Suppressor macrophage (primary cell): ENCODE results near the gene RAPGEF2.
"Not testable (repeated sequence)": the region's sequence is repeated elsewhere in the genome, so short reads cannot be mapped to it uniquely, and the experiment has no call there.

Experiments
- DNase-seq, 4 experiments: peaks; one replicate each; pipeline ENCODE4 v3.0.0-alpha.2; 2020 to 2022
- total RNA-seq, 17 experiments: gene quantifications; one replicate each; lab custom pipeline; 2026; ENCODE audit warnings: mixed read lengths in 6 of 17, inconsistent platforms in 3 of 17; lab: John Stamatoyannopoulos, UW

The RAPGEF2 gene, protein sequence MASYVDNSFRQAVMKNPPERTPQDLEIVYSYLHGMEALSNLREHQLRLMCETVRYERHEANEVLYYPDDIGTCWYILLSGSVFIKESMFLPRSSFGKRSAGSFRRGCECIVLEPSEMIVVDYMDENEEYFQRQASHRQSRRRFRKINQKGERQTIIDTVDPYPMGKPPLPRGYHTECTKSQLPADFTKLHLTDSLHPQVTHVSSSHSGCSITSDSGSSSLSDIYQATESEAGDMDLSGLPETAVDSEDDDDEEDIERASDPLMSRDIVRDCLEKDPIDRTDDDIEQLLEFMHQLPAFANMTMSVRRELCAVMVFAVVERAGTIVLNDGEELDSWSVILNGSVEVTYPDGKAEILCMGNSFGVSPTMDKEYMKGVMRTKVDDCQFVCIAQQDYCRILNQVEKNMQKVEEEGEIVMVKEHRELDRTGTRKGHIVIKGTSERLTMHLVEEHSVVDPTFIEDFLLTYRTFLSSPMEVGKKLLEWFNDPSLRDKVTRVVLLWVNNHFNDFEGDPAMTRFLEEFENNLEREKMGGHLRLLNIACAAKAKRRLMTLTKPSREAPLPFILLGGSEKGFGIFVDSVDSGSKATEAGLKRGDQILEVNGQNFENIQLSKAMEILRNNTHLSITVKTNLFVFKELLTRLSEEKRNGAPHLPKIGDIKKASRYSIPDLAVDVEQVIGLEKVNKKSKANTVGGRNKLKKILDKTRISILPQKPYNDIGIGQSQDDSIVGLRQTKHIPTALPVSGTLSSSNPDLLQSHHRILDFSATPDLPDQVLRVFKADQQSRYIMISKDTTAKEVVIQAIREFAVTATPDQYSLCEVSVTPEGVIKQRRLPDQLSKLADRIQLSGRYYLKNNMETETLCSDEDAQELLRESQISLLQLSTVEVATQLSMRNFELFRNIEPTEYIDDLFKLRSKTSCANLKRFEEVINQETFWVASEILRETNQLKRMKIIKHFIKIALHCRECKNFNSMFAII (N-terminal part only)
- 51.0 to 1,824 (median 101) reads per million in 17 experiments for total RNA-seq

- peak; percentile 92 to 97 (median 96) for DNase-seq
Observed at GRCh38 chr4:159102622-159103383, at the start of gene RAPGEF2. TSS of gene RAPGEF2 (plus strand) at chr4:159103079. CDS start at chr4:159104163, 1,084 bp downstream.

GRCh38 chr4:159055833-159056232, 47.0 kb upstream of the RAPGEF2 start:
- DNase-seq: no peak

DNA sequence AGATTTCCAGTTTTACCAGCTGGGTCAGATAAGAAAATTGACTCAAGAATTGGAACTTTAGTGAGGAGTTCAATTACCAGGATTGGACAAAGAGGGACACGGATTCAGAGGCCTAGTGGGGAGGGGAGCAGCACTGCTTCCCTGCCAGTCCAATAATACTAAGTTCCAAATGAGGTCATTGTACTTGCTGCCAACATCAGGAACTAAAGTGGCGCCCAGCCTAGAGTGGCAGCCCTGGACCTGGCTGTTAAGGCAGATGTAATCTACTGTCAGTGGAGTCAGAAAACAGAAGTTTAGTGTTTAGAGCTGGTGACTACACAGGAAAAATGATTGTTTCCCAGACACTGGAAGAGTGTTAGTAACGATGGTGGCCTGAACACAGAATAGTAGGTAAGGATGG, 42.7 kb upstream of the RAPGEF2 start:
- no peak for DNase-seq

DNA sequence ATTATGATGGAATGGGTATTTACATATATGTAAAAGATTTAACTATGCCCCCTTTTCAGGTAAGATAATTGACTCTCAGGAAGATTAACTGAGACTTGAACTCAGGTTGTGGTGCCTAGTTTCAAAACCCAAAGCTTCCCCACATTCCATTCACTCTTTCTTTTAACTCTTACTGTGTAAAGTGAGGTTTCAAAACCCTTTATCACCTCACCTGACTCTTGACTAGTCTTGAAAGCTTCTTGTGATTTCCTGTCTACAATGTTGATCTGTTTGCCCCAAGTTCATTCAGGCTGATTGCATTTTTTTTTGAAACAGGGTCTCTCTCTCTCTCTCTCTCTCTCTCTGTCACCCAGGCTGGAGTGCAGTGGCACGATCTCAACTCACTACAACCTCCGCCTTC, 40.5 kb upstream of the RAPGEF2 start:
- DNase-seq: no peak

DNA sequence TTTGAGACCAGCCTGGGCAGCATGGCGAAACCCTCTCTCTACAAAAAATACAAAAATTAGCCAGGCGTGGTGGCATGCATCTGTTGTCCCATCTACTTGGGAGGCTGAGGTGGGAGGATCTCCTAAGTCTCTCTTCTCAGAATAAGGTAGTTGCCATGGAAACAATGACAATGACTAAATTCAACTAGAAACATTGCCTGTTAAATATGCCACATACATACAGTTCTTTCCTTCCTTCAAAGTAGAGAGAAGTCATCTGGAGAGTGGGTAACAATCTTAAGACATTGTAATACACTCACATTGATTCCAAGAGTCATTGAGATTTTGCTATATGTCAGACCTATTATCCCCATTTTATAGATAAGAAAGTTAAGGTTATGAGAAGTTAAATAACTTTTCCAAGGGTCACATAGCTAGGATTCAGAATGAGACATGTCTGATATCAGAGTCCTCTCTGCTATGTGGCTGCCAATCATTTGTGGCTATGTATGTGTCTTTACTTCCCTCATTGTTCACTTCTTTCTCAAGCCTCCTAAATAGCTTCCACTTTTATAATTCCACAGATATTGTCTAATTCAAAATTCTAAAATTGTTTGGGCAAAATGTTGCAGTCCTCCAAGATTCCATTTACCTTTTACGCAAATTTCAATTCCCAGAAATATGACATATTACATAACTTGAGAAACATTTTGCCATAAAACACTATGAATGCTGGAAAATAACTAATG, 37.2 kb upstream of the RAPGEF2 start:
- DNase-seq: no peak

- not testable (repeated sequence) for DNase-seq
Observed at GRCh38 chr4:159068139-159068538, 34.7 kb upstream of the RAPGEF2 start.

DNA sequence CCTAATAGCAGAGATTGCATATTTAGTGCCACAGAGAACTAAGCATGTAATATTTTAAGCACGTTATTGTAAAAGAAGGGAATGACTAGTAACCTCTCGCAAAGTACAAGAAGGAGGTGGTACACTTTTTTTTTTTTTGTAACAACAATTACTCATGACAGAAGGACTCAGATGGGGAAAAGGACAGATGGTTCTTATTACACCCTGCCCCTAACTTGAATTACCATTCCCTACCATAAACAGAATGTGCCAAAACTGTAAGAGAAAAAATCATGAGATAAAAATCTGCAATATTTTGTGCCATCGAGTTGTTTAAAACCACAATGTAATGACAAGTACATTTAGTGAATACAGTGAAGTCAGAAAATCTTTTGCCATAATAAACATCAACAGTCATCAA, 33.0 kb upstream of the RAPGEF2 start:
- DNase-seq: no peak

- DNase-seq: no peak
Observed at GRCh38 chr4:159070742-159071141, 32.1 kb upstream of the RAPGEF2 start.

GRCh38 chr4:159071178-159071968, 31.5 kb upstream of the RAPGEF2 start:
- no peak for DNase-seq

GRCh38 chr4:159071969-159072765, 30.7 kb upstream of the RAPGEF2 start:
- DNase-seq: no peak

- DNase-seq: no peak
Observed at GRCh38 chr4:159075531-159075932, 27.3 kb upstream of the RAPGEF2 start.

- DNase-seq: not testable (repeated sequence)
Observed at GRCh38 chr4:159077018-159077417, 25.9 kb upstream of the RAPGEF2 start.

DNA sequence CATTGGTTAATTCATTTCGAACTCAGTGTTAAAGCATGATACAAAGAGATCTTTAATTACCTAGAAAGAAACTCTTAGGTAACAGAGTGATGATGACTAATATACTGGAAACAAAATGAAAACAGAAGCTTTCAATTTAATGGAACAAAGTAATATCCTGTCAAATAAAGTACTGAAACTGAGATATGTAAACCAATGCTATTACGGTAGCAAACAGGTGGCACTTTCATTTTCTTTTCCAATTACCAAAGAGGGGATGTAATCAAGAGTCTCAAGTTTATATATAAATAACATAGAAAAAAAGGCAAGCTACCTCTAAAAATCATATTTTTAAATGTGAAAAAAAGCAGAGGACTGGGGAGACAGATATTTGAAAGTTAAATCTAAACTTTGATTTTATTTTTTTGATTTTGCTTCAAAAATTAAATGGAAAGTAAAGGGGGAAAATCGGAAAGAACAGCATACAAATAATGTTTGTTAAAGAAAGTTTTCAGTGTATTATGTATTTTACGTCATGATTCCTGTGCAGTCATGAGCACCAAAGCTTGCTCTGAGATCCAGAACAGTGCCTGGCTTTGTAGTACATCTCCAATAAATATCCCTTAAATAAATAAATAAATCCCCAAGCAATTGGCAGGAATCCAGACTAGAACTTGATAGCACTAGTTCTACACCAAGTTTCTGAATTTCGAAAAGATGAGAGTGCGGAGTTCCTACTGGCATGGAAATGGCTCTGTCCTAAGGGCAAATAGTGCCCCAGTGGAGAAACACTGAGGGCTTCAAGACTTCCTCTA, 25.0 kb upstream of the RAPGEF2 start:
- no peak for DNase-seq

DNA sequence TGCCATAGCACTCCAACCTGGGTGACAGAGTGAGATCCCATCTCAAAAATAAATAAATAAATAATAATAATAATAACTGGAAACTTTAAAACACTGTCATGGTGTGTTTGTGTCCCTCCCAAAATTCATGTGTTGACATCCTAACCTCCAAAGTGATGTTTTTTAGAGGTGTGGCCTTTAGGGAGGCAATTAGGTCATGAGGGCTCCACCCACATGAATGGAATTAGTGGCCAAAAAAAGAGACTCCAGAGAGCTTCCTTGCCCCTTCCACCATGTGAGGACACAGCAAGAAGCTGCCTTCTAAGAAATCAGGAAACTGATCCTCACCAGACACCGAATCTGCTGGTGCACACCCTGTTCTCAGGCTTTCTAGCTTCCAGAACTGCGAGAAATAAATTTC, 23.8 kb upstream of the RAPGEF2 start:
- DNase-seq: peak in 1 of 4 experiments; percentile 3

DNA sequence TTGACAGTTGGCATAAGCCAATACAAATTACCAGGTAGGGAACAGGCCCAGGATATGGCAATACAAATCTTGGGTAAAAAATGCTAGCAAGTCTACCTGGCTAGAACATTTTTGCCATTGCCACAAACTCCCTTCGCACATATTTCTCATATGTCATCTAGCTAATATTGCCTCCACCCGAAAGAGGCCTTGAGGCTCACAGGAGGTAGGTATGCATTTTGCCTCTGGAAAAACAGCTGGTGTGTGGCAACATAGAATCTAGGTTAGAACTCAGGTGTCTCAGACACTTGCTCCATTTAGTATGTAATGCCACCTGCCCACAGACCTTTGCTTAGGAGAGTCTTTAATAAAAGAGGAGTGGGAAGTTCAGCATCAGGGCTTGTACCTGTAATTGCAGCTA, 16.3 kb upstream of the RAPGEF2 start:
- no peak for DNase-seq

GRCh38 chr4:159090255-159090654, 12.6 kb upstream of the RAPGEF2 start:
- no peak for DNase-seq

DNA sequence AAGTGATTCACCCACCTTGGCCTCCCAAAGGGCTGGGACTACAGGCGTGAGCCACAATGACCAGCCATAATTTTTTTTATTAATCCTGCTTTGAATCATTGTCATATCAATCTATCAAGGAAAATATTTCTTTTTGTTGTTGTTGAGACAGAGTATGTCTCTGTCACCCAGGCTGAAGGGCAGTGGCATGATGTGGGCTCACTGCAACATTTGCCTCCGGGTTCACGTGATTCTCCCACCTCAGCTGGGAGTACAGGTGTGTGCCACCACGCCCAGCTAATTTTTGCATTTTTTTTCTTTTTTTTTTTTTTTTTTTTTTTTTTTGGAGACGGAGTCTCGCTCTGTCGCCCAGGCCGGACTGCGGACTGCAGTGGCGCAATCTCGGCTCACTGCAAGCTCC, 8.7 kb upstream of the RAPGEF2 start:
- not testable (repeated sequence) for DNase-seq

GRCh38 chr4:159096434-159096833, 6.4 kb upstream of the RAPGEF2 start:
- no peak for DNase-seq

DNA sequence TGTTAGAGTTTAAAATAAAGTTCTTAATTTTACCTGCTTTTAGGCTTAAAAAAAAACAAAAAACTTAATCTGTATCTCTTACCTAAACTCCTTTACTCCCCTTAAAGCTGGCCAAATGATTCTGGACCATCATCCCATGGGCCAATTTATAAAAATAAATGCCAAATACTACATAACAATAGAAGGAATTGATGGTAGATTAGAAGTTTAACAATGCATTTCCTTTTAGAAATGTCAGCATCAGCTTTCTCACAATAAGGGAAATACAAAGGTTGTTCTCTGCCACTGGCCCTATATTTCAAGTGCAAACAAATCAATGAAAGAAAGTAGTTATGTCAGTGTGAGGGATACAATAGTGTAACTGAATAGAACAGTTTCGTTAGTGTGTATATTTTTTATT, 5.7 kb upstream of the RAPGEF2 start:
- no peak for DNase-seq
